ENCODE results near the gene SLC13A3.

SLC13A3 gene

DNA sequence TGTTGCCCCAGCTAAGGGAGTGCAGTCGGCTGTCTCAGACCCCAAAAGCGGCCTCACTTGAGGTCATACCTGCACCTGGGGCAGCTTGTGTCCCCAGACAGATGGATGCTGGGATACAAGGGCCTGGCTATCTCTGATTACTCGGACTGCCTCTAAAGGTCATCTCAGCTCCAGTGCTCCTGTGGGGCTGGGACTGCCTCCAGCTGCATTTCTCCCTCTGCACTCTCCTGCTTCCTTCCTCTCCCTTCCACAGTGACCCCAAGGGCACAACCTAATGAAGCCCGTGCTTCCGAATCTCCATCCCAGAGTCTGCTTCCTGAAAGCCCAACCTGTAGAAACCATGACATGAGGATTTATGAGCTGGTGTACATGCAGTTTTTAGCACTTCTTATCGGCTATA is 78.0 kb downstream of the SLC13A3 start:
- no peak for DNase-seq

GRCh38 chr20:46572790-46573189 is 78.5 kb downstream of the SLC13A3 start:
- DNase-seq: no peak

DNA sequence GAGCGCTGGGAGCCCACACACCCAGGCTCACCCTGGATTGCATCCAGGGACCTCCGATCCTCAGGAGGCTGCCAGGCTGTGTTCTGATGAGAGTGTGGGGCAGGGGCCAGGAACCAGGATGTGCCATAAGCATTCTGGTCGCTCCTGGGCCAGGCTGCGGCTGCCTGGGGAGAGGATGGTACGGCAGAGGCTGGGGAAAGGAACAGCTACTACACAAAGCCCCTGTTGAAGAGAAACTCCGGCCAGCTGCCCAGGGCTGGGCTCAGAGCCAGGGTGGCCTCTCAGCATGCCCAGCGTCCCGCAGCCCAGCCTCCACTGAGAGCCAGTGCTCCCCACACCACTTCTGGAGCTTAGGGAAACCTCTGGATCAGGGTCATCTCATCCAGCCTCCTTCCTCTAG is 79.1 kb downstream of the SLC13A3 start:
- no peak for DNase-seq

DNA sequence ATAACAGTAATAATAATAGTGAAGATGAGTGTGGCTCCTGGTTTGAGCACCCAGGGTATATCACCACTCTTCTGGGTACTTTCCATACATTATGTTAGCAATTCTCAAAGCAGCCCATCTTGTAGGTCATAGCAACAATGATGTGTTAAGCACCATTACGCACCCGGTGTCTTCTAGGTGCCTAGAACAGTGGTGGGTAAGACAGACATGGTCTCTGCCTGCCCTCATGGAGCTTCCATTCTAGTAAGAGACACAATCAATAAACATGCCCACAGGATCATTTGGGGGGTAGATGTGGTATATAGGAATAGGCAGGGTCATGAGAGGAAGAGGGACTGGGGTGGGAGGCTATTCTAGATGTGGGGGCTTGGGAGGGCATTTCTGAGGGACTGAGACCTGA is 79.8 kb downstream of the SLC13A3 start:
- no peak for DNase-seq

DNA sequence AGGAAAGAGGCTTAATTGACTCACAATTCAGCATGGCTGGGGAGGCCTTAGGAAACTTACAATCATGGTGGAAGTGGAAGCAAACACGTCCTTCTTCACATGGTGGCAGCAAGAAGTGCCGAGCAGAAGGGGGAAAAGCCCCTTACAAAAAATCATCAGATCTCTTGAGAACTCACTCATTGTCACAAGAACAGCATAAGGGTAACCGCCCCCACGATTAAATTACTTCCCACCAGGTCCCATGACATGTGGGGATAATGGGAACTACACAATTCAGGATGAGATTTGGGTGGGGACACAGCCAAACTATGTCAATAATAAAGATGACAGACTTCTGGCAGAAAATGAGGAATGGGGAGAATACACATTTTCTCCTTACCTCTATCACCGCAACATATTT is 80.3 kb downstream of the SLC13A3 start:
- no peak for DNase-seq

GRCh38 chr20:46569961-46570360 is 81.3 kb downstream of the SLC13A3 start:
- DNase-seq: no peak

DNA sequence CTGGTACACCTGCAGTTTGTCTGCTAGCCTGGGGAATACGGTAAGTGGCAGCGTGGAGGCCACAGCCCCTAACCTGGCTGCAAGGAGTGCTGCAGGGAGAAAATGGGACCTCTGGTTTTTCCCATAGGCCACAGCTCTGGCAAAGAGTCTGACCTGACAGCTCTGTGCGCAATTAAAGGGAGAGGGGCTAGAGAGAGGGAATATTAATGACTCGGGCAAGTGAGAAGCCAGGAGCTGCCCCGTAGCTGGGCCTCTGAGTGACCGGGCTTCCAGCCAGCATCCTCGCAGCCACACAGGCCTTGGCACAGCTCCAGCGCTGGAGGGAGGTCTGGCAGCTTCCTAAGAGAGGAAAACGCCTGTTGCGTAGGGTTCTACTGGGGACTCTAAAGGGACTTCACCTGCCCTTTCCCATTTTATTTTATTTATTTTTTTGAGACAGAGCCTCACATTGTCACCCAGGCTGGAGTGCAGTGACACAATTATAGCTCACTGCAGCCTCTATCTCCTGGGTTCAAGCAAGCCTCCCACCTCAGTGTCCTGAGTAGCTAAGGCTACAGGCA is 82.6 kb downstream of the SLC13A3 start:
- no peak for DNase-seq

DNA sequence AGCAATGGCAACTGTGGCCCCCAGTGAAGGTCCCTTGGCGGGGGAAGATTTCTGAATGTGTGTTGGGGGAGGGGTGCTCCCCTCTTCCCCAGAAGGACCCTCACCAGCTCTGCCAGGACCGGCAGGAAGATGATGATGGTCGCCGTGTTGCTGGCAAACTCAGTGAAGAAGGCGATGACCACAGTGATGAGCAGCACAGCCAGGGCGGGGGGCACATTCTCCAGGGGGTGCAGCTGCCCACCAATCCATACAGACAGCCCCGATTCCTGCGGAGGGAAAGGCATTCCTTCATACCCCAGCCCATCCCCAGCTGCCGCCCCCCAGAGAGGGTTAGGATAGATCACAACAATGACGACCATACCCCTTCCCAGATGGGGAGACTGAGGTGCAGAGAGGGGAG is 85.1 kb downstream of the SLC13A3 start:
- no peak for DNase-seq

GRCh38 chr20:46564241-46564957 is 86.9 kb downstream of the SLC13A3 start:
- no peak for DNase-seq

GRCh38 chr20:46563860-46564221 is 87.4 kb downstream of the SLC13A3 start:
- DNase-seq: no peak

DNA sequence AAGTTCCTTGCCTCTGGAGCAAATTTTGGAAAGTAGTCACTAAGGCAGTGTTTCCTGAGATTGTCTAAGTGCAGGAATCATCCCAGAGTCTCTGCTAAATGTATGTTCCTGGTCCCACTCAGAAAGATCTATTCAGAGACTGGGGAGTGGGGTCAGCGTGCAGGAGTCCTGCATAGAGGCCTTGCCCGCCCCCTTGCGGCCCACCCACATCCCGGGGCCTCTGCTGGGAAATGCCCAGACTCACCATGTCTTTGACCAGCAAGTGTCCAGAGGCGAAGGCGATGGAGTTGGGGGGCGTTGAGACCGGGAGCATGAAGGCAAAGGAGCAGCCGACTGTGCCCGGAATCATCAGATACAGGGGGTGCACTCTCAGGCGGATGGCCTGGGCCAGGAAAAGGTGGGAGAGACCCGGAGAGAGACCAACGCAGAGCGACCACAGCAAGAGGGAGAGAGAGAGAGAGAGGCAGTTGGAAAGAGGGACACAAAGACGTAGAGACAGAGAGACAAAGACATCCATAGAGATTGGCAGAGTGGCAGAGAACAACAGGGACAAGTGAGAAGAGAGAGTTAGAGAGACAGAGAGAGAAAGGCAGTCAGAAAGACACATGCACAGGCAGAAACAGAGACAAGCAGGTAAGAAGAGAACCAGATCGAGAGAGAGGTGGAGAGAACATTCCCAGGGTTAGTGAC is 87.9 kb downstream of the SLC13A3 start:
- DNase-seq: no peak

GRCh38 chr20:46562373-46563169 is 88.7 kb downstream of the SLC13A3 start:
- DNase-seq: peak; percentile 71

- DNase-seq: no peak
These were observed 89.3 kb downstream of the SLC13A3 start for GRCh38 chr20:46562009-46562372.

DNA sequence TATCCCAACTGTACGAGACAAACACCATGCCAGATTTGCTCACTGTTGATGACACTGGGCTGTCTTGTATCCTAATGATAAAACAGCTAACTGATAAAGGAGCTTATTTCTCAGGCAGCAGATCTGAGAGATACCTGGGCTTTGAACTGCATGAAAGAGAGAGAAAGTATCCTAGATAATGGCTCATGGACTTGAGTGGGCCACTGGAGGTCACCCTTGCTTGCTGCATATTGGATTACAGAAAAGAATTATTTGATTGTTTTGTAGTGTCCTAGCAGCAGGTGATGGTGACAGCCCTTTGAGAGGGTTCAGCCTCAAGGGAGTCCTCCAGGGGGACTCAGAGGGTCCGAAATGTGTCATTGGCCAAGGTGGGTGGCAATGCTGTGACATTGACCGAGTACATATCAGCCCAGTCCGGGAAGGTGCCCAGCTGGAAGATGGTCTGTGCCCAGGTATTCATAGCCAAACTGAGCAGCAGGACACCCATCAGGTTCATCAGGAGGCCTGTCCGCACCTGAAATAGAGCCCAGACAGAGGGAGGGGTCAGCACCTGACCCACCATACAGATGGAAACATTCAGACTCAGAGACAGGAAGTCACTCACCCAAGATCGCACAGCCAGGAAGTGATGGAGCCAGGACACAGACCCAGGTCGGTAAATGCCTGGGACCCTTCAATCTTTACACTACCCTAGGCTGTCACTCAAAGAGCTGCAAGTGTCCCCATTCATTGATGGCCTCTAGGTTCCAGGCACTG is 91.4 kb downstream of the SLC13A3 start:
- no peak for DNase-seq

- DNase-seq: no peak
These were observed 92.3 kb downstream of the SLC13A3 start for GRCh38 chr20:46559001-46559400.

DNA sequence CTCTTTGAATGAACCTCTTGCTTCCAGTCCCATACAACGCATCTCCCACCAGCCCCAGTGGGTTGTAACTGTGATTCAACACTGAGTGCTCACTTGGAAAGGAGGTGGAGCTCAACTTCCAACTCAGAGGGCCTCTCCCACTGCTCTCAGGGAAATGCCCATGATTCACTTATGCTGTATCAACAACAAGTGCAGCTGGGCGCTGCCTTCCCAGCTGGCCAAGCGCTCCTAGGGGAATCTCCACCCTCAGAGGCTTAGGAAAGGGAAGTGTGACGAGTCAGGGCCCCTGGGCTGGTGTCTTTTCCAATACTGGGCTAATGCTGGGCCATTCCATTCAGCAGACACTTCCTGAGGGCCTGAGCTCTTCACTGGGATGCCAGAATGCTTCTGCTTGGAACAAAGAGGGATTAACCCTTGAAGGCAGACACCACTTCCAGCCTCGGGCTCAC is 92.7 kb downstream of the SLC13A3 start:
- no peak for DNase-seq

- DNase-seq: no peak
These were observed 93.9 kb downstream of the SLC13A3 start for GRCh38 chr20:46557231-46557956.

- DNase-seq: no peak
These were observed 95.8 kb downstream of the SLC13A3 start for GRCh38 chr20:46555370-46555956.

- no peak for DNase-seq
These were observed 96.4 kb downstream of the SLC13A3 start for GRCh38 chr20:46554828-46555227.

DNA sequence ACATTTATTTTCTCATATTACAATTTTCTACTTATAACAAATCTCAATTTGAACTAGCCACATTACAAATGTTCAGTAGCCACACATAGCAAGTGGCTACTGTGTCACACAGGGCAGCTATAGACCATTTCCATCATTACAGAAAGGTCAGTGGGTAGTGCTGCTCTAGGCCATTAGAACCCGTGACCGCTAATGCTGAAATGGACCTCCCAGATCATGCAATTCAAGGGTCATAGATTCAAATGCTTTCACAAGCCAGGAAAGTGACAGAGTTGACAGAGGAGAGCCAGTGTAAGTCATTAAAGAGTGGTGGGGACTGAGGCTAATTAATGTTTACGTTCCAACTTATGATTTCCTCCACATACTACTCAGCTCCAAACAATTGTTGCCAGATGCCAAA is 97.3 kb downstream of the SLC13A3 start:
- no peak for DNase-seq
